ENCODE measurements around the gene CDH5. TPM values are rescaled to one million over a fixed set of nuclear protein-coding genes. Genes with fewer than 3 reads are reported as not detected.
A peak's percentile ranks its signal among the peaks of the same experiment; 100 is the strongest.

CDH5 gene
- total RNA-seq, 1 donor from 2014 or later: 108 TPM

GRCh38 chr16:66352304-66352703 is 14.2 kb upstream of the CDH5 start:
- ATAC-seq (no peak), DNase-seq (ENCODE audit: low spot score) (no peak)
- intact Hi-C loops (cut with DNase I): no loop called here

GRCh38 chr16:66353055-66353454 is 13.4 kb upstream of the CDH5 start:
- intact Hi-C loops (cut with DNase I): no loop called here
- ATAC-seq: no peak
- no peak for DNase-seq (ENCODE audit: low spot score)

GRCh38 chr16:66354034-66354909 is 12.2 kb upstream of the CDH5 start:
- ATAC-seq (no peak), DNase-seq (ENCODE audit: low spot score) (no peak)
- intact Hi-C loops (cut with DNase I): no loop called here

GRCh38 chr16:66355526-66355925 is 11.0 kb upstream of the CDH5 start:
- ATAC-seq (no peak), DNase-seq (ENCODE audit: low spot score) (no peak)
- intact Hi-C loops (cut with DNase I): no loop called here

- intact Hi-C loops (cut with DNase I): no loop called here
- DNase-seq (ENCODE audit: low spot score) (no peak), ATAC-seq (peak; percentile 73)
These were observed 9.0 kb upstream of the CDH5 start for GRCh38 chr16:66357523-66357928.

- intact Hi-C loops (cut with DNase I): no loop called here
These were observed 8.3 kb upstream of the CDH5 start for GRCh38 chr16:66358231-66358630.

GRCh38 chr16:66359012-66359411 is 7.5 kb upstream of the CDH5 start:
- ATAC-seq (no peak), DNase-seq (ENCODE audit: low spot score) (no peak)
- intact Hi-C loops (cut with DNase I): no loop called here

More at GRCh38 chr16:66358231-66358630, 8.3 kb upstream of the CDH5 start:
- ATAC-seq: no peak
- DNase-seq (ENCODE audit: low spot score): no peak

- ATAC-seq (no peak), DNase-seq (ENCODE audit: low spot score) (no peak)
- intact Hi-C loops (cut with DNase I): no loop called here
These were observed 6.5 kb upstream of the CDH5 start for GRCh38 chr16:66359811-66360608.

- intact Hi-C loops (cut with DNase I): no loop called here
- no peak for DNase-seq (ENCODE audit: low spot score)
- no peak for ATAC-seq
These were observed 5.7 kb upstream of the CDH5 start for GRCh38 chr16:66360624-66361324.

- ATAC-seq: no peak
- no peak for DNase-seq (ENCODE audit: low spot score)
- intact Hi-C loops (cut with DNase I): no loop called here
These were observed 4.8 kb upstream of the CDH5 start for GRCh38 chr16:66361604-66362135.

- DNase-seq (ENCODE audit: low spot score): no peak
- no peak for ATAC-seq
- intact Hi-C loops (cut with DNase I): no loop called here
These were observed 3.2 kb upstream of the CDH5 start for GRCh38 chr16:66363211-66363777.

GRCh38 chr16:66364117-66364958 is 2.2 kb upstream of the CDH5 start:
- DNase-seq (ENCODE audit: low spot score) (peak; percentile 76), ATAC-seq (peak; percentile 79)
- intact Hi-C loops (cut with DNase I): no loop called here

GRCh38 chr16:66364959-66365306 is 1.6 kb upstream of the CDH5 start:
- intact Hi-C loops (cut with DNase I): no loop called here
- ATAC-seq: peak; percentile 0
- DNase-seq (ENCODE audit: low spot score): no peak

- intact Hi-C loops (cut with DNase I): no loop called here
- ATAC-seq: peak; percentile 73
- DNase-seq (ENCODE audit: low spot score): peak; percentile 86
These were observed 840 bp upstream of the CDH5 start for GRCh38 chr16:66365651-66366050.

- no peak for DNase-seq (ENCODE audit: low spot score)
- intact Hi-C loops (cut with DNase I): no loop called here
- ATAC-seq: no peak
These were observed 1.7 kb downstream of the CDH5 start for GRCh38 chr16:66367968-66368891.

- no peak for ATAC-seq
These were observed 2.6 kb downstream of the CDH5 start for GRCh38 chr16:66369055-66369592.

More at GRCh38 chr16:66369055-66369592, 2.6 kb downstream of the CDH5 start:
- intact Hi-C loops (cut with DNase I): no loop called here
- no peak for DNase-seq (ENCODE audit: low spot score)

Measured in sciatic nerve (tissue), 2 donors.